ENCODE results near the gene KCNG4.

The KCNG4 gene

GRCh38 chr16:84239909-84240308, at the start of gene KCNG4:
Gene KCNG4, minus strand, starts transcription at chr16:84240012. Its CDS starts 2,527 bp downstream, at chr16:84237485.
- no peak for DNase-seq

GRCh38 chr16:84288902-84289301, 49.1 kb upstream of the KCNG4 start:
- no peak for DNase-seq

GRCh38 chr16:84286578-84287240, 46.9 kb upstream of the KCNG4 start:
- DNase-seq: peak; percentile 5

- no peak for DNase-seq
These were observed 44.4 kb upstream of the KCNG4 start for GRCh38 chr16:84284154-84284722.

GRCh38 chr16:84283314-84284153, 43.7 kb upstream of the KCNG4 start:
- DNase-seq: no peak

GRCh38 chr16:84282533-84282932, 42.7 kb upstream of the KCNG4 start:
- no peak for DNase-seq

GRCh38 chr16:84281074-84281473, 41.3 kb upstream of the KCNG4 start:
- no peak for DNase-seq

GRCh38 chr16:84279881-84280280, 40.1 kb upstream of the KCNG4 start:
- DNase-seq: no peak

- DNase-seq: no peak
These were observed 39.2 kb upstream of the KCNG4 start for GRCh38 chr16:84278968-84279367.

- DNase-seq: no peak
These were observed 38.5 kb upstream of the KCNG4 start for GRCh38 chr16:84278333-84278732.

GRCh38 chr16:84277244-84277823, 37.5 kb upstream of the KCNG4 start:
- DNase-seq: peak; percentile 12

- DNase-seq: no peak
These were observed 35.9 kb upstream of the KCNG4 start for GRCh38 chr16:84275585-84276151.

- DNase-seq: no peak
These were observed 34.7 kb upstream of the KCNG4 start for GRCh38 chr16:84274515-84274914.

GRCh38 chr16:84272740-84273320, 33.0 kb upstream of the KCNG4 start:
- DNase-seq: no peak

GRCh38 chr16:84271866-84272265, 32.1 kb upstream of the KCNG4 start:
- no peak for DNase-seq

GRCh38 chr16:84271037-84271436, 31.2 kb upstream of the KCNG4 start:
- DNase-seq: no peak

- DNase-seq: no peak
These were observed 30.7 kb upstream of the KCNG4 start for GRCh38 chr16:84270531-84270930.

GRCh38 chr16:84270071-84270470, 30.3 kb upstream of the KCNG4 start:
- DNase-seq: no peak

- no peak for DNase-seq
These were observed 28.7 kb upstream of the KCNG4 start for GRCh38 chr16:84268291-84269040.

GRCh38 chr16:84267380-84267779, 27.6 kb upstream of the KCNG4 start:
- DNase-seq: no peak

- peak; percentile 11 for DNase-seq
These were observed 26.6 kb upstream of the KCNG4 start for GRCh38 chr16:84266451-84266850.

GRCh38 chr16:84262939-84263338, 23.1 kb upstream of the KCNG4 start:
- no peak for DNase-seq
